IMR-90 (cell line): ENCODE measurements around the gene FBXW7.

Source experiments
- BHLHE40 ChIP-seq: fragments of 150-350 bp; IDR thresholded peaks from 2 replicates; pipeline ENCODE4 v1.6.1; 2016; ENCODE audit warnings: mild to moderate bottlenecking, low read depth, low read length
- CEBPB ChIP-seq: IDR thresholded peaks from 2 replicates; pipeline ENCODE4 v1.6.1; 2012; ENCODE audit warnings: low read depth, low read length, improper control_type of control experiment
- CHD1 ChIP-seq: IDR thresholded peaks from 2 replicates; pipeline ENCODE4 v1.6.1; 2012; ENCODE audit warnings: low read depth, low read length, improper control_type of control experiment
- CTCF ChIP-seq: conservative IDR thresholded peaks from 2 replicates; pipeline ENCODE4 v1.5.1; 2012; ENCODE audit warnings: mild to moderate bottlenecking, low read depth, low read length, improper control_type of control experiment
- ELK1 ChIP-seq: fragments of 150-350 bp; IDR thresholded peaks from 2 replicates; pipeline ENCODE4 v1.6.1; 2016; ENCODE audit warnings: low read depth, mild to moderate bottlenecking, low read length, moderate library complexity, borderline replicate concordance
- FOS ChIP-seq: fragments of 150-350 bp; IDR thresholded peaks from 2 replicates; pipeline ENCODE4 v1.6.1; 2016; ENCODE audit warnings: low read depth, low read length
- MAFK ChIP-seq: IDR thresholded peaks from 2 replicates; pipeline ENCODE4 v1.6.1; 2012; ENCODE audit warnings: low read depth, low read length, improper control_type of control experiment
- MAZ ChIP-seq: IDR thresholded peaks from 2 replicates; pipeline ENCODE4 v1.6.1; 2012; ENCODE audit warnings: low read depth, mild to moderate bottlenecking, low read length, improper control_type of control experiment, moderate library complexity, borderline replicate concordance
- POLR2A ChIP-seq: IDR thresholded peaks from 2 replicates; pipeline ENCODE4 v1.6.1; 2012; ENCODE audit warnings: mild to moderate bottlenecking, low read depth, low read length
- RCOR1 ChIP-seq: IDR thresholded peaks from 2 replicates; pipeline ENCODE4 v1.6.1; 2012; ENCODE audit warnings: mild to moderate bottlenecking, low read length, improper control_type of control experiment; ENCODE audit not compliant: insufficient replicate concordance
- RFX5 ChIP-seq: IDR thresholded peaks from 2 replicates; pipeline ENCODE4 v1.8.0; 2012; ENCODE audit warnings: low read depth, mild to moderate bottlenecking, low read length, moderate library complexity

- TF ChIP-seq CTCF = no peak
- TF ChIP-seq BHLHE40 = no peak
- TF ChIP-seq CHD1 = no peak
- no peak for TF ChIP-seq POLR2A
- TF ChIP-seq MAFK = no peak
- TF ChIP-seq RFX5 = no peak
- no peak for TF ChIP-seq FOS
- no peak for TF ChIP-seq CEBPB
- TF ChIP-seq ELK1 = no peak
- no peak for TF ChIP-seq RCOR1
- no peak for TF ChIP-seq MAZ
Measured at GRCh38 chr4:152462695-152463094, 73.2 kb downstream of the FBXW7 start.
